K562 (cell line): ENCODE measurements around the gene ZNF133. TPM values are rescaled to one million over a fixed set of nuclear protein-coding genes. Genes with fewer than 3 reads are reported as not detected.

Experiments
- ARID1B ChIP-seq: fragments of 450-650 bp; IDR thresholded peaks from 2 replicates; pipeline ENCODE4 v1.6.1; 2016; ENCODE audit warnings: antibody characterized with exemption, mild to moderate bottlenecking, inconsistent platforms
- DMBX1 ChIP-seq: fragments of 250-450 bp; sonication (Bioruptor Pico); IDR thresholded peaks from 2 replicates; pipeline ENCODE4 v1.8.0; 2022; ENCODE audit warnings: inconsistent platforms, mild to moderate bottlenecking, moderate library complexity, borderline replicate concordance
- E2F1 ChIP-seq: sonication (generic); formaldehyde crosslinking; IDR thresholded peaks from 2 replicates; pipeline ENCODE4 v1.8.1; 2023; ENCODE audit warnings: mild to moderate bottlenecking, missing genetic modification reagents, moderate library complexity
- HDAC6 ChIP-seq: IDR thresholded peaks from 2 replicates; pipeline ENCODE4 v1.6.1; 2012; ENCODE audit warnings: low read depth, mild to moderate bottlenecking, control low read depth, inconsistent platforms, low read length, moderate library complexity
- MCM2 ChIP-seq: fragments of 450-650 bp; IDR thresholded peaks from 2 replicates; pipeline ENCODE4 v1.6.1; 2017; ENCODE audit warnings: low read depth, mild to moderate bottlenecking
- NR3C1 ChIP-seq: sonication (generic); formaldehyde crosslinking; IDR thresholded peaks from 2 replicates; pipeline ENCODE4 v1.8.1; 2022; ENCODE audit warnings: missing genetic modification reagents
- RNF219 ChIP-seq: fragments of 250-450 bp; sonication (Bioruptor Pico); IDR thresholded peaks from 2 replicates; pipeline ENCODE4 v1.5.0; 2022; ENCODE audit warnings: mild to moderate bottlenecking
- TSC22D4 ChIP-seq: fragments of 450-650 bp; IDR thresholded peaks from 2 replicates; pipeline ENCODE4 v1.6.1; 2016; ENCODE audit warnings: missing genetic modification characterization, missing biosample characterization, control low read depth
- VEZF1 ChIP-seq: fragments of 200-800 bp; sonication (Bioruptor generic); IDR thresholded peaks from 2 replicates; pipeline ENCODE4 v1.6.1; 2017; ENCODE audit warnings: missing genetic modification characterization, missing compliant biosample characterization
- ZFP1 ChIP-seq: fragments of 450-650 bp; formaldehyde crosslinking; IDR thresholded peaks from 2 replicates; pipeline ENCODE4 v1.4.0; 2020; ENCODE audit warnings: mild to moderate bottlenecking, mixed read lengths
- polyA plus RNA-seq, 8 experiments: library from polyadenylated mRNA; depleted of rRNA in 4 of 8; stranded (reverse) in 5 of 8; unstranded in 3 of 8; fragments of >200 nt; fragmentation: Nextera tagmentation in 2 of 8; fragmentation: Illumina TruSeq in 1 of 8; extraction: Ambion mirVana in 2 of 8; extraction: Trizol in 1 of 8; gene quantifications; 2 replicates each; pipeline versions ENCODE4 v1.2.1 to v1.2.3, GENCODE V29; 2011 to 2014; ENCODE audit warnings: inconsistent platforms in 1 of 8, missing spikeins in 1 of 8
- total RNA-seq, 7 experiments: library from RNA; depleted of rRNA in 6 of 7; stranded (reverse); fragments of >200 nt in 6 of 7; fragmentation: Illumina TruSeq in 2 of 7; extraction: Trizol in 2 of 7; gene quantifications; 2 replicates each; pipeline versions ENCODE4 v1.2.1 to v1.2.3, GENCODE V29; 2011 to 2021; ENCODE audit warnings: low replicate concordance in 1 of 7
- TF ChIP-seq, protein P1 (sequence below): IDR thresholded peaks from 2 replicates; pipeline ENCODE4 v1.6.1; 2011; ENCODE audit warnings: borderline replicate concordance, low read depth, mild to moderate bottlenecking, moderate library complexity, low read length; ENCODE audit not compliant: insufficient read depth, poor library complexity, severe bottlenecking

ZNF133 gene
- total and polyA plus RNA-seq, 9 of the 15 experiments (the other 6 are each of a cell fraction or from before 2014, with no cell fraction given): 1.1 to 6.5 (median 3.8) TPM

- TF ChIP-seq MCM2 (no peak), DMBX1 (no peak), NR3C1 (CRISPR knock-in tag) (no peak), E2F1 (CRISPR knock-in tag) (no peak), ARID1B (no peak), RNF219 (CRISPR knock-in tag) (no peak), TSC22D4 (tag) (no peak), VEZF1 (CRISPR knock-in tag) (no peak), ZFP1 (CRISPR knock-in tag) (no peak), HDAC6 (no peak)
- TF ChIP-seq, protein P1, sequence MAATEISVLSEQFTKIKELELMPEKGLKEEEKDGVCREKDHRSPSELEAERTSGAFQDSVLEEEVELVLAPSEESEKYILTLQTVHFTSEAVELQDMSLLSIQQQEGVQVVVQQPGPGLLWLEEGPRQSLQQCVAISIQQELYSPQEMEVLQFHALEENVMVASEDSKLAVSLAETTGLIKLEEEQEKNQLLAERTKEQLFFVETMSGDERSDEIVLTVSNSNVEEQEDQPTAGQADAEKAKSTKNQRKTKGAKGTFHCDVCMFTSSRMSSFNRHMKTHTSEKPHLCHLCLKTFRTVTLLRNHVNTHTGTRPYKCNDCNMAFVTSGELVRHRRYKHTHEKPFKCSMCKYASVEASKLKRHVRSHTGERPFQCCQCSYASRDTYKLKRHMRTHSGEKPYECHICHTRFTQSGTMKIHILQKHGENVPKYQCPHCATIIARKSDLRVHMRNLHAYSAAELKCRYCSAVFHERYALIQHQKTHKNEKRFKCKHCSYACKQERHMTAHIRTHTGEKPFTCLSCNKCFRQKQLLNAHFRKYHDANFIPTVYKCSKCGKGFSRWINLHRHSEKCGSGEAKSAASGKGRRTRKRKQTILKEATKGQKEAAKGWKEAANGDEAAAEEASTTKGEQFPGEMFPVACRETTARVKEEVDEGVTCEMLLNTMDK: no peak
Measured at GRCh38 chr20:18255526-18255925, 32.8 kb upstream of the ZNF133 start (continued).
